Sigmoid colon (tissue), 7 donors: ENCODE measurements around the gene OR13A1. TPM values are rescaled to one million over a fixed set of nuclear protein-coding genes. Genes with fewer than 3 reads are reported as not detected.

Source experiments
- DNase-seq: peaks from one replicate; pipeline ENCODE4 v3.0.0-alpha.2; 2019
- H3K27ac ChIP-seq, 4 donors: fragments of 200-600 bp; sonication (generic); one replicate each; pipeline ENCODE4 v1.5.1; 2016 to 2019; ENCODE audit warnings: mild to moderate bottlenecking in 1 of 4
- H3K27me3 ChIP-seq, 3 donors: fragments of 200-600 bp; sonication (generic); one replicate each; pipeline ENCODE4 v1.5.1; 2019; ENCODE audit warnings: mild to moderate bottlenecking in 1 of 3
- H3K36me3 ChIP-seq, 4 donors: fragments of 200-600 bp; sonication (generic); one replicate each; pipeline ENCODE4 v1.5.1; 2016 to 2019
- H3K4me1 ChIP-seq, 4 donors: fragments of 200-600 bp; sonication (generic); one replicate each; pipeline ENCODE4 v1.5.1; 2017 to 2019
- H3K4me3 ChIP-seq, 4 donors: fragments of 200-600 bp; sonication (generic); one replicate each; pipeline ENCODE4 v1.5.1; 2017 to 2019; ENCODE audit warnings: mild to moderate bottlenecking in 2 of 4, moderate library complexity in 1 of 4
- H3K9me3 ChIP-seq, 4 donors: fragments of 200-600 bp in 3 of 4; sonication (generic) in 3 of 4; one replicate each; pipeline versions ENCODE4 v1.5.1 to v1.6.1; 2013 to 2019
- CTCF ChIP-seq, 4 experiments: fragments of 450-650 bp in 3 of 4; fragments of 200-600 bp in 1 of 4; IDR thresholded peaks; one replicate each; pipeline ENCODE4 v1.5.1; 2016 to 2019; ENCODE audit warnings: antibody characterized with exemption in 4 of 4, mild to moderate bottlenecking in 3 of 4, moderate library complexity in 2 of 4
- EP300 ChIP-seq, 4 donors: sonication (generic); formaldehyde crosslinking; IDR thresholded peaks; one replicate each; pipeline ENCODE4 v1.6.1; 2017; ENCODE audit warnings: antibody characterized with exemption in 4 of 4
- POLR2A ChIP-seq, 2 donors: fragments of 450-650 bp; IDR thresholded peaks; one replicate each; pipeline ENCODE4 v1.6.1; 2016; ENCODE audit warnings: antibody characterized with exemption in 2 of 2, mild to moderate bottlenecking in 2 of 2, moderate library complexity in 2 of 2
- POLR2AphosphoS5 ChIP-seq, 4 donors: sonication (generic); formaldehyde crosslinking; IDR thresholded peaks; one replicate each; pipeline ENCODE4 v1.6.1; 2017; ENCODE audit warnings: antibody characterized with exemption in 4 of 4
- WGBS, 2 donors: extraction: QIAGEN DNeasy Blood & Tissue Kit; methylation state at CpG; one replicate each; pipeline ENCODE4 v1.1.7; 2013; 5-methylcytosine and 5-hydroxymethylcytosine counted together
- intact Hi-C: fragments of 100-400 bp; cut with DNase I; formaldehyde crosslinking; loops from one replicate; pipeline ENCODE4 v1.15.1; 2023
- polyA plus RNA-seq, 3 donors: library from polyadenylated mRNA; stranded (reverse); fragments of 200-250 nt; gene quantifications; one replicate each; pipeline ENCODE4 v1.2.3, GENCODE V29; 2013
- total RNA-seq, 4 donors: library from RNA; depleted of rRNA; stranded (reverse); fragments of >200 nt; gene quantifications; one replicate each; pipeline ENCODE4 v1.1.0, GENCODE V29; 2016
- donor health status: healthy with polysubstance abuse.
- donor health status: Bipolar disorder and iron deficiency.
- donor health status: healthy.

Gene OR13A1
- total and polyA plus RNA-seq, 7 donors: 0.10 to 0.16 TPM; not detected in 5

GRCh38 chr10:45294681-45295080 is 20.7 kb downstream of the OR13A1 start:
- WGBS, 2 donors: 67 to 74% methylated on average over 2 of the region's 2 CpGs
- no peak for TF ChIP-seq CTCF (IDR thresholded peaks at IDR 0.05)
- no peak for TF ChIP-seq POLR2A (IDR thresholded peaks at IDR 0.05)
- no peak for TF ChIP-seq POLR2AphosphoS5 (IDR thresholded peaks at IDR 0.05)
- no peak for TF ChIP-seq EP300 (IDR thresholded peaks at IDR 0.05)
- H3K4me3 ChIP-seq: no peak overlapping the region

GRCh38 chr10:45286980-45287379 is 28.4 kb downstream of the OR13A1 start:
- Histone ChIP-seq H3K4me1 (no peaks in the 10 kb centered on the region), H3K27ac (no peak overlapping the region), H3K9me3 (no peaks in the 10 kb centered on the region), H3K4me3 (no peak overlapping the region), H3K27me3 (no peaks in the 10 kb centered on the region), H3K36me3 (no peaks in the 10 kb centered on the region)
- intact Hi-C loops: no loop called here
- no peak for TF ChIP-seq EP300 (IDR thresholded peaks at IDR 0.05)
- no peak for TF ChIP-seq POLR2A (IDR thresholded peaks at IDR 0.05)
- no peak for TF ChIP-seq CTCF (IDR thresholded peaks at IDR 0.05)
- no peak for TF ChIP-seq POLR2AphosphoS5 (IDR thresholded peaks at IDR 0.05)
- DNase-seq: no peak
- 82 to 89% methylated on average over 1 of the region's 1 CpG for WGBS, 2 donors

More at GRCh38 chr10:45294681-45295080, 20.7 kb downstream of the OR13A1 start:
- Histone ChIP-seq H3K27me3 (no peaks in the 10 kb centered on the region), H3K4me1 (no peaks in the 10 kb centered on the region), H3K9me3 (no peaks in the 10 kb centered on the region), H3K36me3 (no peaks in the 10 kb centered on the region), H3K27ac (no peak overlapping the region)
- no peak for DNase-seq
- intact Hi-C loops: no loop called here

- no peaks in the 10 kb centered on the region for H3K4me1 ChIP-seq
- TF ChIP-seq POLR2A (IDR thresholded peaks at IDR 0.05) (no peak), POLR2AphosphoS5 (IDR thresholded peaks at IDR 0.05) (no peak), EP300 (IDR thresholded peaks at IDR 0.05) (no peak), CTCF (IDR thresholded peaks at IDR 0.05) (no peak)
- H3K27ac ChIP-seq: no peak overlapping the region
- no peak for DNase-seq
- H3K36me3 ChIP-seq: no peaks in the 10 kb centered on the region
- H3K27me3 ChIP-seq: no peaks in the 10 kb centered on the region
- H3K4me3 ChIP-seq: no peak overlapping the region
- no peaks in the 10 kb centered on the region for H3K9me3 ChIP-seq
- intact Hi-C loops: no loop called here
- WGBS, 2 donors: 58 to 90% methylated on average over 4 of the region's 4 CpGs
Measured at GRCh38 chr10:45282061-45282460, 33.3 kb downstream of the OR13A1 start.

- 29 to 62% methylated on average over 3 of the region's 3 CpGs for WGBS, 2 donors
- H3K27me3 ChIP-seq: no peaks in the 10 kb centered on the region
- no peak overlapping the region for H3K27ac ChIP-seq
- intact Hi-C loops: no loop called here
- no peaks in the 10 kb centered on the region for H3K9me3 ChIP-seq
- no peaks in the 10 kb centered on the region for H3K4me1 ChIP-seq
- no peak for DNase-seq
- no peaks in the 10 kb centered on the region for H3K36me3 ChIP-seq
- no peak overlapping the region for H3K4me3 ChIP-seq
- TF ChIP-seq POLR2A (IDR thresholded peaks at IDR 0.05): no peak
- no peak for TF ChIP-seq EP300 (IDR thresholded peaks at IDR 0.05)
Measured at GRCh38 chr10:45280113-45280760, 35.2 kb downstream of the OR13A1 start.

GRCh38 chr10:45279682-45280081 is 35.7 kb downstream of the OR13A1 start:
- TF ChIP-seq EP300 (IDR thresholded peaks at IDR 0.05) (no peak), POLR2AphosphoS5 (IDR thresholded peaks at IDR 0.05) (no peak), POLR2A (IDR thresholded peaks at IDR 0.05) (no peak), CTCF (IDR thresholded peaks at IDR 0.05) (no peak)
- intact Hi-C loops: no loop called here
- H3K27me3 ChIP-seq: no peaks in the 10 kb centered on the region
- H3K9me3 ChIP-seq: no peaks in the 10 kb centered on the region
- 33 to 84% methylated on average over 1 of the region's 1 CpG for WGBS, 2 donors
- H3K27ac ChIP-seq: no peak overlapping the region
- no peak overlapping the region for H3K4me3 ChIP-seq
- no peaks in the 10 kb centered on the region for H3K4me1 ChIP-seq
- H3K36me3 ChIP-seq: no peaks in the 10 kb centered on the region
- no peak for DNase-seq
